ENCODE results near the gene TMEM117. TPM values are rescaled to one million over a fixed set of nuclear protein-coding genes. Genes with fewer than 3 reads are reported as not detected.

The TMEM117 gene
- total RNA-seq, 4 donors from 2014 or later, result 15.8 to 42.2 (median 24.0) TPM

DNA sequence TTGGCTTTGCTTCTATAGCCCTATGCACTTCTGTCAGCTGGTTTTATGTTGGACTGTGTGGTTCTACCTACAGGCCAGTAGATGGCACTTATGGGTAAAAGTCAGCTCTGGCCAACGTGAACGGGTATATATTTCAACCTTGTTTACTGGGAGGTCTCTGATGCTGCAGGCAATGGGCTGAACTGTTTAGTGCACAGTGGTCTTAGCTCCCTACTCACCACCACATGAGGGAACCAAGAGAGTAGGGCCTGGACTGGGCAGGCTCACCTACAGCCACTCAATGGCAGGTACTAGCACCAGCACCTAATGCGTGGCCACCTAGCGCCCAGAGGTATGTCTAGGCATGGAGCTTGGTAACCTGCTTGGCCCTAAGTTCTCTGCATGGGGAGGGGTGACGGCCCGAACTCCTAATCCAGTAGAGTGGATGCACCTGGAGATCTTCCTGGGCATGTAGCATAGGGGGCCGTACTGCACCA, 481.8 kb downstream of the TMEM117 start:
- Histone ChIP-seq H3K27me3 (no peaks in the 10 kb centered on the region), H3K27ac (no peak overlapping the region), H3K4me3 (no peak overlapping the region), H3K36me3 (no peaks in the 10 kb centered on the region), H3K4me1 (no peaks in the 10 kb centered on the region), H3K9me3 (no peaks in the 10 kb centered on the region)
- intact Hi-C loops (cut with DNase I), result no loop called here
- TF ChIP-seq POLR2A (IDR thresholded peaks at IDR 0.05), result no peak
- TF ChIP-seq, protein P1, sequence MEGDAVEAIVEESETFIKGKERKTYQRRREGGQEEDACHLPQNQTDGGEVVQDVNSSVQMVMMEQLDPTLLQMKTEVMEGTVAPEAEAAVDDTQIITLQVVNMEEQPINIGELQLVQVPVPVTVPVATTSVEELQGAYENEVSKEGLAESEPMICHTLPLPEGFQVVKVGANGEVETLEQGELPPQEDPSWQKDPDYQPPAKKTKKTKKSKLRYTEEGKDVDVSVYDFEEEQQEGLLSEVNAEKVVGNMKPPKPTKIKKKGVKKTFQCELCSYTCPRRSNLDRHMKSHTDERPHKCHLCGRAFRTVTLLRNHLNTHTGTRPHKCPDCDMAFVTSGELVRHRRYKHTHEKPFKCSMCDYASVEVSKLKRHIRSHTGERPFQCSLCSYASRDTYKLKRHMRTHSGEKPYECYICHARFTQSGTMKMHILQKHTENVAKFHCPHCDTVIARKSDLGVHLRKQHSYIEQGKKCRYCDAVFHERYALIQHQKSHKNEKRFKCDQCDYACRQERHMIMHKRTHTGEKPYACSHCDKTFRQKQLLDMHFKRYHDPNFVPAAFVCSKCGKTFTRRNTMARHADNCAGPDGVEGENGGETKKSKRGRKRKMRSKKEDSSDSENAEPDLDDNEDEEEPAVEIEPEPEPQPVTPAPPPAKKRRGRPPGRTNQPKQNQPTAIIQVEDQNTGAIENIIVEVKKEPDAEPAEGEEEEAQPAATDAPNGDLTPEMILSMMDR (IDR thresholded peaks at IDR 0.05), result peak in 2 of 6 experiments; percentile 15 to 50
- WGBS, 2 donors, result 67 to 68% methylated on average over 2 to 6 of the region's 7 CpGs
- no peak for DNase-seq

GRCh38 chr12:44331269-44331668, 495.4 kb downstream of the TMEM117 start:
- TF ChIP-seq, protein P1 (IDR thresholded peaks at IDR 0.05), result no peak
- no peak for DNase-seq
- Histone ChIP-seq H3K27me3 (no peaks in the 10 kb centered on the region), H3K4me1 (no peaks in the 10 kb centered on the region), H3K36me3 (no peaks in the 10 kb centered on the region), H3K4me3 (no peak overlapping the region), H3K27ac (no peak overlapping the region), H3K9me3 (peaks cover 0 to 3% (median 0%) of the 10 kb centered on the region in 3 donors)
- intact Hi-C loops (cut with DNase I), result no loop called here

DNA sequence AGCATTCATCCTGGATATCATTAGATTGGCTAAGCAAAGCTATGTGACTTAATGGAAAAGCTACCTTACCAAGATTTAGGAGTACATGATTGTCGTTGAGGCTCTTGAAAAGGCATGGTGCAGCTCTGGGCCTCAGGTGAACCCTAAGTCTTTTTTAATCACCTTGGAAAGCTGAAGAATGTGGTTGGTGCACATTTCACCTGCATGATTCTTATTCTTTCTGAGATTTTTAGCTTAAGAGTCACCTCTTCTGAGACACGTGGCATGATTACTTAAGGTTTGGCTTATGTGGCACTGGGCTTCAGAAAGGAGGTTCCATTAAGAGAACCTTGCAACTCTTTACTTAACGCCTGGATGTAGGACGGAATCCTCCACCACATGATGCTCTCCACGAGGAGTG, 498.5 kb downstream of the TMEM117 start:
- intact Hi-C loops (cut with DNase I), result no loop called here
- H3K9me3 ChIP-seq, result peaks cover 0 to 3% (median 0%) of the 10 kb centered on the region in 3 donors
- H3K36me3 ChIP-seq, result no peaks in the 10 kb centered on the region
- H3K27me3 ChIP-seq, result no peaks in the 10 kb centered on the region
- TF ChIP-seq, protein P1 (IDR thresholded peaks at IDR 0.05), result no peak
- no peak for TF ChIP-seq POLR2A (IDR thresholded peaks at IDR 0.05)
- DNase-seq, result no peak
- H3K4me3 ChIP-seq, result no peak overlapping the region
- WGBS, 2 donors, result 63 to 75% methylated on average over 4 to 5 of the region's 5 CpGs
- no peaks in the 10 kb centered on the region for H3K4me1 ChIP-seq
- no peak overlapping the region for H3K27ac ChIP-seq

GRCh38 chr12:44335030-44335429, 499.1 kb downstream of the TMEM117 start:
- DNase-seq, result no peak
- intact Hi-C loops (cut with DNase I), result no loop called here
- Histone ChIP-seq H3K4me3 (no peak overlapping the region), H3K9me3 (peaks cover 0 to 3% (median 0%) of the 10 kb centered on the region in 3 donors), H3K36me3 (no peaks in the 10 kb centered on the region), H3K27ac (no peak overlapping the region), H3K27me3 (no peaks in the 10 kb centered on the region), H3K4me1 (no peaks in the 10 kb centered on the region)
- TF ChIP-seq, protein P1 (IDR thresholded peaks at IDR 0.05), result no peak
- TF ChIP-seq POLR2A (IDR thresholded peaks at IDR 0.05), result no peak

- DNase-seq, result no peak
- TF ChIP-seq, protein P1 (IDR thresholded peaks at IDR 0.05), result no peak
- H3K4me1 ChIP-seq, result no peaks in the 10 kb centered on the region
- peaks cover 0 to 3% (median 0%) of the 10 kb centered on the region in 3 donors for H3K9me3 ChIP-seq
- no peaks in the 10 kb centered on the region for H3K36me3 ChIP-seq
- 90 to 94% methylated on average over 2 of the region's 2 CpGs for WGBS, 2 donors
- H3K27ac ChIP-seq, result no peak overlapping the region
- H3K27me3 ChIP-seq, result no peaks in the 10 kb centered on the region
- intact Hi-C loops (cut with DNase I), result no loop called here
- no peak overlapping the region for H3K4me3 ChIP-seq
Observed at GRCh38 chr12:44336577-44336976, 500.7 kb downstream of the TMEM117 start.

Data from esophagus squamous epithelium (tissue), 5 donors.